Measurements from ENCODE around the gene DNAJB12.

The DNAJB12 gene

GRCh38 chr10:72295330-72295910 is 59.3 kb downstream of the DNAJB12 start:
- Histone ChIP-seq H3K36me3 (no peaks in the 10 kb centered on the region), H3K4me3 (no peak overlapping the region), H3K9me3 (no peaks in the 10 kb centered on the region), H3K4me1 (peaks cover 0 to 16% (median 6%) of the 10 kb centered on the region in 4 donors), H3K27ac (no peak overlapping the region), H3K27me3 (no peaks in the 10 kb centered on the region)
- intact Hi-C loops (cut with DNase I; ENCODE audit: low total_unique reads), result no loop called here
- TF ChIP-seq, protein P1, sequence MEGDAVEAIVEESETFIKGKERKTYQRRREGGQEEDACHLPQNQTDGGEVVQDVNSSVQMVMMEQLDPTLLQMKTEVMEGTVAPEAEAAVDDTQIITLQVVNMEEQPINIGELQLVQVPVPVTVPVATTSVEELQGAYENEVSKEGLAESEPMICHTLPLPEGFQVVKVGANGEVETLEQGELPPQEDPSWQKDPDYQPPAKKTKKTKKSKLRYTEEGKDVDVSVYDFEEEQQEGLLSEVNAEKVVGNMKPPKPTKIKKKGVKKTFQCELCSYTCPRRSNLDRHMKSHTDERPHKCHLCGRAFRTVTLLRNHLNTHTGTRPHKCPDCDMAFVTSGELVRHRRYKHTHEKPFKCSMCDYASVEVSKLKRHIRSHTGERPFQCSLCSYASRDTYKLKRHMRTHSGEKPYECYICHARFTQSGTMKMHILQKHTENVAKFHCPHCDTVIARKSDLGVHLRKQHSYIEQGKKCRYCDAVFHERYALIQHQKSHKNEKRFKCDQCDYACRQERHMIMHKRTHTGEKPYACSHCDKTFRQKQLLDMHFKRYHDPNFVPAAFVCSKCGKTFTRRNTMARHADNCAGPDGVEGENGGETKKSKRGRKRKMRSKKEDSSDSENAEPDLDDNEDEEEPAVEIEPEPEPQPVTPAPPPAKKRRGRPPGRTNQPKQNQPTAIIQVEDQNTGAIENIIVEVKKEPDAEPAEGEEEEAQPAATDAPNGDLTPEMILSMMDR (IDR thresholded peaks at IDR 0.05), result no peak
- DNase-seq, result no peak

GRCh38 chr10:72292223-72292691 is 62.5 kb downstream of the DNAJB12 start:
- no peak overlapping the region for H3K27ac ChIP-seq

GRCh38 chr10:72291019-72291532 is 63.6 kb downstream of the DNAJB12 start:
- H3K27me3 ChIP-seq, result no peaks in the 10 kb centered on the region
- no peak overlapping the region for H3K27ac ChIP-seq
- no peak overlapping the region for H3K4me3 ChIP-seq
- H3K9me3 ChIP-seq, result no peaks in the 10 kb centered on the region
- DNase-seq, result no peak
- TF ChIP-seq, protein P1 (IDR thresholded peaks at IDR 0.05), result no peak
- peaks cover 0 to 10% (median 3%) of the 10 kb centered on the region in 4 donors for H3K4me1 ChIP-seq
- H3K36me3 ChIP-seq, result no peaks in the 10 kb centered on the region
- intact Hi-C loops (cut with DNase I; ENCODE audit: low total_unique reads), result no loop called here

More at GRCh38 chr10:72292223-72292691, 62.5 kb downstream of the DNAJB12 start:
- TF ChIP-seq, protein P1 (IDR thresholded peaks at IDR 0.05), result no peak
- H3K27me3 ChIP-seq, result no peaks in the 10 kb centered on the region
- H3K4me1 ChIP-seq, result peaks cover 0 to 11% (median 4%) of the 10 kb centered on the region in 4 donors
- H3K4me3 ChIP-seq, result no peak overlapping the region
- no peaks in the 10 kb centered on the region for H3K36me3 ChIP-seq
- H3K9me3 ChIP-seq, result no peaks in the 10 kb centered on the region
- intact Hi-C loops (cut with DNase I; ENCODE audit: low total_unique reads), result no loop called here
- no peak for DNase-seq

GRCh38 chr10:72285972-72286521 is 68.7 kb downstream of the DNAJB12 start:
- TF ChIP-seq, protein P1 (IDR thresholded peaks at IDR 0.05), result no peak
- intact Hi-C loops (cut with DNase I; ENCODE audit: low total_unique reads), result no loop called here
- H3K27ac ChIP-seq, result peak overlapping the region in 1 of 2 donors; percentile 40
- peaks cover 0 to 17% (median 4%) of the 10 kb centered on the region in 4 donors for H3K4me1 ChIP-seq
- no peaks in the 10 kb centered on the region for H3K27me3 ChIP-seq
- DNase-seq, result peak in 1 of 2 donors; percentile 75
- no peaks in the 10 kb centered on the region for H3K9me3 ChIP-seq
- H3K36me3 ChIP-seq, result no peaks in the 10 kb centered on the region
- H3K4me3 ChIP-seq, result no peak overlapping the region

DNA sequence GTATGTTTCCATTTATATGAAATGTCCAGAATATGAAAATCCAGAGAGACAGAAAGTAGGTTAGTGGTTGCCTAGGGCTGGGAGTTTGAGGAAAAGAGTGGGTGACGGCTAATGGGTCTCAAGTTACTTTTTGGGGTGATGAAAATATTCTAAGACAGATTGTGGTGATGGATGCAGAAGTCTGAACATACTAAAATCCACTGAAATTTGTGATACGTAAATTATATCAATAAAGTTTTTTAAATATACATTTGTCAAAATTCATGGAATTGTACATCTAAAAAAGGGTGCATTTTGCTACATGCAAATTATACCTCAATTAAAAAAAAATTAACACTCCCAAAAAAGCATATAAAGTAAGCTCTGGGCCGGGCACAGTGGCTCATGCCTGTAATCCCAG is 71.6 kb downstream of the DNAJB12 start:
- H3K27ac ChIP-seq, result no peak overlapping the region
- H3K4me3 ChIP-seq, result no peak overlapping the region
- peaks cover 0 to 28% (median 4%) of the 10 kb centered on the region in 4 donors for H3K4me1 ChIP-seq
- H3K36me3 ChIP-seq, result no peaks in the 10 kb centered on the region
- no peak for DNase-seq
- H3K27me3 ChIP-seq, result no peaks in the 10 kb centered on the region
- intact Hi-C loops (cut with DNase I; ENCODE audit: low total_unique reads), result no loop called here
- TF ChIP-seq, protein P1 (IDR thresholded peaks at IDR 0.05), result no peak
- no peaks in the 10 kb centered on the region for H3K9me3 ChIP-seq

Data from tibial artery (tissue), 4 donors.